BE2C (cell line): ENCODE measurements around the gene ODAD3.

Experiments
- DNase-seq: peaks from one replicate; pipeline ENCODE4 v3.0.0-alpha.2; 2020
- H3K27me3 ChIP-seq: fragments of 250-450 bp; sonication (Bioruptor Pico); 2 replicates; pipeline ENCODE4 v1.5.1; 2020; ENCODE audit warnings: mild to moderate bottlenecking
- H3K36me3 ChIP-seq: fragments of 250-450 bp; sonication (Bioruptor Pico); 2 replicates; pipeline ENCODE4 v1.5.1; 2020; ENCODE audit warnings: mild to moderate bottlenecking
- H3K4me1 ChIP-seq: fragments of 250-450 bp; sonication (Bioruptor Pico); 2 replicates; pipeline ENCODE4 v1.5.1; 2020
- H3K4me3 ChIP-seq: 2 replicates; pipeline ENCODE4 v1.5.1; 2011; ENCODE audit warnings: low read depth, low read length
- H3K9me3 ChIP-seq: fragments of 250-450 bp; sonication (Bioruptor Pico); 2 replicates; pipeline ENCODE4 v1.5.1; 2020
- TF ChIP-seq, protein P1 (sequence below): IDR thresholded peaks from 2 replicates; pipeline ENCODE4 v1.5.1; 2012; ENCODE audit warnings: mild to moderate bottlenecking, low read depth, low read length

Gene ODAD3

DNA sequence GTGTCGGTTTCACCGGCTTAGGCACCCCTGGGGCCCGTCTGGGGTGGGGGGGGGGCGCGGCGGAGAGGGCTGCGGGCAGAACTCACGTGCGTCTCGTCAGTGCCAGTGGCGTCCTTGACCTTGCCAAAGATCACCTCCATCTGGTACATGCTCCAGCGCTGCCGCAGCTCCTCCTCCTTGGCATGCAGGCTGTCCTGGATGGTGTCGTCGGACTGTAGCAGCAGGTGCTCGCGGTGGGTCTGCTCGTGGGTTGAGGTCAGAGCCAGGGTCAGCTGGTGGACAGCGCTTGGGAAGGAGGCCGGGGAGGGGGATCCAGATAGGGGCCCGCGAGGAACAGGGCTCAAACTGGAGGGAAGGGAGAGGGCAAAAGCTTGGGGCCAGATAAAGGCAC is 11.1 kb downstream of the ODAD3 start:
- no peaks in the 10 kb centered on the region for H3K9me3 ChIP-seq
- no peak for DNase-seq
- TF ChIP-seq, protein P1, sequence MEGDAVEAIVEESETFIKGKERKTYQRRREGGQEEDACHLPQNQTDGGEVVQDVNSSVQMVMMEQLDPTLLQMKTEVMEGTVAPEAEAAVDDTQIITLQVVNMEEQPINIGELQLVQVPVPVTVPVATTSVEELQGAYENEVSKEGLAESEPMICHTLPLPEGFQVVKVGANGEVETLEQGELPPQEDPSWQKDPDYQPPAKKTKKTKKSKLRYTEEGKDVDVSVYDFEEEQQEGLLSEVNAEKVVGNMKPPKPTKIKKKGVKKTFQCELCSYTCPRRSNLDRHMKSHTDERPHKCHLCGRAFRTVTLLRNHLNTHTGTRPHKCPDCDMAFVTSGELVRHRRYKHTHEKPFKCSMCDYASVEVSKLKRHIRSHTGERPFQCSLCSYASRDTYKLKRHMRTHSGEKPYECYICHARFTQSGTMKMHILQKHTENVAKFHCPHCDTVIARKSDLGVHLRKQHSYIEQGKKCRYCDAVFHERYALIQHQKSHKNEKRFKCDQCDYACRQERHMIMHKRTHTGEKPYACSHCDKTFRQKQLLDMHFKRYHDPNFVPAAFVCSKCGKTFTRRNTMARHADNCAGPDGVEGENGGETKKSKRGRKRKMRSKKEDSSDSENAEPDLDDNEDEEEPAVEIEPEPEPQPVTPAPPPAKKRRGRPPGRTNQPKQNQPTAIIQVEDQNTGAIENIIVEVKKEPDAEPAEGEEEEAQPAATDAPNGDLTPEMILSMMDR = no peak
- no peak overlapping the region for H3K4me3 ChIP-seq
- H3K27me3 ChIP-seq = peaks cover 39% of the 10 kb centered on the region
- no peaks in the 10 kb centered on the region for H3K36me3 ChIP-seq
- no peaks in the 10 kb centered on the region for H3K4me1 ChIP-seq

DNA sequence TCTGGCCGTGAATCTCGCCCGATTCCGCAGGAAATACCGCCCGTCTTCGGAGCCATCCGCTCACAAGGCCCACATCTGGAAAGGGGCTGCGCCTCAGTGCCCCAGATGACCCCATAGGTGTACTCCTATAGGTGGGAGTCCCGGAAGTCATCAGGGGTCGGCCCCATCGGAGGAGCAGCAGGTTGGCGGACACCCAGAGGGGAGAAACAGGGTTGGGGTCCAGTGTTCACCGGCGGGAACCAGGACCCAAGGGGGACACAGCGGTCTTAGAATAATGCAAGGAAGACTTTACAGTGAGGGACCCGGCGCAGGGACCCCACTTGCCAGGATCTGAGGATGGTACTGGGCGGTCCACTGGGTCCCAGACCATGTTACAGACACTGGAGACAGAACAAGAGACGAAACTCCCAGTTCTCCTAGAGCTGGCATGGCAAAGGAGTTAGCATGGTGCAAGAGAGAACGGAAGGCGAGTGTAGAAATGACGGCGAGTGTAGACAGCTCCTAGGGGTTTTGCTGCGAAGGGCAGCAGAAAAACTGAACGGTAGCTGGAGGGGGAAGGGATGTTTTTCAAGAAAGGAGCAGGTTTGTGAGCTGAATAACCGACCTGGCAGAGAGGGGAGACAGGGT is 11.6 kb downstream of the ODAD3 start:
- H3K4me1 ChIP-seq = no peaks in the 10 kb centered on the region
- TF ChIP-seq, protein P1 = no peak
- no peak for DNase-seq
- no peak overlapping the region for H3K4me3 ChIP-seq
- H3K27me3 ChIP-seq = peaks cover 44% of the 10 kb centered on the region
- no peaks in the 10 kb centered on the region for H3K9me3 ChIP-seq
- H3K36me3 ChIP-seq = no peaks in the 10 kb centered on the region

DNA sequence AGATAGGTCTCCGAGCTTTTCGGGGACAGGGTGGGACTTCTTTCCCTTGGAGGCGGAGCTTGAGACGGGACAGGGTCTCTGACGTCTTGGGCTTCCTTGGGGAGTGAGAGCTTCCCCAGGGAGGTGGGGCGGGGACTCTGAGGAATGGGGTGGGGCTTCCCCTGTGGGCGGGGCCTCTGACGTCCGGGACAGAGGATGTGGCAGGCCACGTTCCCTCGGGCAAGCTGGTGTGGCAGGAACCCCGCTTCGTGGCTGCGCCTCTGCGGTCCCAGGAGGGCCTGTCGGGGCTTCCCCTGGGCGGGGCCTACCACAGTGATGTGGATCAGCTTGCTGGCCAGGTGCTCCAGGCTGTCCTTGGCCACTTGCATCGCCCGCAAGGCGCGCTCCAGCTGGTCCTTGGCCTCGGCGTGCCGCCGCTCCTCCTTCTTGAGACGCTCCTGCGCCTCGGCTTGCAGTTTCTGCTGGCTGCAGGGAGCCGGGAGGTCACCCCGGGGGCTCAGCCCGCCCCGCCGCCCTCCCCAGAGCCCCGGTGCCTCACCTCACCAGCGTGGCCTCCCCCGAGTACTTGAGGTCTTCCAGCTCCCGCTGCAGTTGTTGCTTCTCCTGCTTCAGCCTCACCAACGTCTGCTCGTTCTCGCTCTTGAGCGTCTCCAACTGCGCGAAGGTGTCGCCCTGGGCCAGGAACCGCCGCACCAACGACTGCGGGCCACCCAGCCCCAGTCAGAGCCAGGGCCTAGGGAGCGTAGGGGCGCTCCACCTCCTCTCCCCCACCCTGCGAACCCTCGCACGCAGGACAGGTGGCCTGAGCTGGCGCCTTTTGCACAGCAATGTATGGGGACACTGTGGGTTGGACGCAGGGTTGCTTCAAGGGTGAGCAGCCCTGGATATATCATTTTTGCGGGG is 12.5 kb downstream of the ODAD3 start:
- DNase-seq = no peak
- H3K27me3 ChIP-seq = peaks cover 51% of the 10 kb centered on the region
- H3K4me3 ChIP-seq = no peak overlapping the region
- H3K4me1 ChIP-seq = no peaks in the 10 kb centered on the region
- H3K36me3 ChIP-seq = no peaks in the 10 kb centered on the region
- no peaks in the 10 kb centered on the region for H3K9me3 ChIP-seq
- TF ChIP-seq, protein P1 = no peak

DNA sequence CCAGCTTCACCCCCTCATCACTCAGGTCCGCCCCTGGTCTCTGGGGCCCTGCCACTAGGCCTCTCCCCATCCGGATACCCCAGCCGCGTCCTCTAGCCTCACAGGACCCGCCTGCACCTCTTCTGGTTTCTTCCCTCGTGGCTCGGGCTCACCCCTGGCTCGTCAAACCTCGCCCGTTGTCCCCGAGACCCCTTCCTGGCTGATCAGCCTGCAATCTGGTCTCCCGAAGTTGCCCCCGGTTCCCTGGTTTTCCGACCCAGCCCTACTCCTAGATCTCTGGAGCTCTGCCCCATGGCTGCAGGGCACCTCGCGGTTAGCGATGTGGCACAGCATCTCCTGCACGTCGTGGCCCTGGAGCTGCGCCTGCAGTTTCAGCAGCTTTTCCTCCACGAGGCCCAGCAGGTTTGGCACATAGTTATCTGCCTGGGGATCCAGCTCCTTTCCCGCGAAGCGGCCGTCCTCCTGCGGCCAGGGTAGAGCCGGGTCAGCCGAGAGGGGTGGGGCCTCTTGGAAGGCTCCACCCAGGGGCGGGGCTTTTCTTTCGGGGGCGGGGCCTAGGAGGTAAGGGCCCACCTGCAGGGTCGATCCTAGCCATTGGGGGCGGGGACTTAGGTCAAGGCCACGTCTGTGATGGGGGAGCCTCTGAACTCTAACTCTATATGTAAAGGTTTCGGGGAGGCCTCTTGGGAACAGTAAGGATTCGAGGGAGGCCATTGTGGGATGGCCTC is 13.4 kb downstream of the ODAD3 start:
- peak; percentile 57 for DNase-seq
- no peaks in the 10 kb centered on the region for H3K36me3 ChIP-seq
- TF ChIP-seq, protein P1 = no peak
- no peaks in the 10 kb centered on the region for H3K9me3 ChIP-seq
- H3K4me1 ChIP-seq = no peaks in the 10 kb centered on the region
- H3K27me3 ChIP-seq = peaks cover 59% of the 10 kb centered on the region
- H3K4me3 ChIP-seq = peak overlapping the region; percentile 45

DNA sequence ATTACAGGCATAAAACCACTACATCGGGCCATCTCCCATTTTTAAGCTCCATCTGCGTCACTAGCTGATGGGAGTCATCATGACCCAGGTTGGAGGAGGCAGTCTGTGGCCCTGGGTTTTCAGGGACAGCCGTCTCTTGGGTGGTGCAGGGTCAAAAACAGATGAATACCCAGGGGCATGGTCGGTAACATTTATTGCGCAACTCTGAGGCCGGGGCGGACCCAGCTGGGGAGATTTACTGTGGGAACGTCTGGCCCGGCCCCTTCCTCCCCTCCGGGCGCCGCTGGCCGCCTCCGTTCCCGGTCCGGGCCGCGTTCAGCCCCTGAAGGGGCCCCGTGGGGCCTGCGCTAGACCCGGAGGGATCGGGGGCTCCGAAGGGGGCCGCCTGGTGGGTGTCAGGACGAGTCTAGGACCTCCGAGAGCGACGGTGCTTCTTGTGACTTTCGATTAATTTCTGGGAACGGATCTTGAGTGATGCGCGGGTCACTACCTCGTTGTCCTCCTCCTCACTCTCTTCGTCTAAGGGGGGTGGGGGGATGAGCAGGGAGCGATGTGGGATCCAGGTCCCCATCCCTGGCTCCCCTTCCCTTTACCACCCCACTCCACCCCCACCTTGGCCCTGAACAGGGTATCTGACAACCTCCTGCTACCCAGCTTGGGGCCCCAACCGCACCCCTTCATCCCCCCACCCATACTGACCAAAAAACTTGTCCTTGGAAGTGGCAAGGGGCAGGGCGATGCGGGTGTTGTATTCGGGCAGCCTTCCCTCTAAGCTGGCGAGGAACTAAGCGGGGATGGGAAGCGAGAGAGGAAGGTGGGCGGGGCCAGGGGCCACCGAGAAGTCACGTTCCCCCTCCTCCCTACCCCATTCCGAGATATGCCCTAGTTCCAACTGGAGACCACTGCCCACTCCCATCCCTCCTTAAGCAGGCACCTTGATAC is 14.2 kb downstream of the ODAD3 start:
- H3K9me3 ChIP-seq = no peaks in the 10 kb centered on the region
- H3K27me3 ChIP-seq = peaks cover 61% of the 10 kb centered on the region
- peak overlapping the region; percentile 45 for H3K4me3 ChIP-seq
- H3K4me1 ChIP-seq = no peaks in the 10 kb centered on the region
- no peak for DNase-seq
- TF ChIP-seq, protein P1 = no peak
- no peaks in the 10 kb centered on the region for H3K36me3 ChIP-seq
